BE2C (cell line): ENCODE data around the gene PHF1.

Experiments
- DNase-seq: peaks from one replicate; pipeline ENCODE4 v3.0.0-alpha.2; 2020
- H3K27me3 ChIP-seq: fragments of 250-450 bp; sonication (Bioruptor Pico); 2 replicates; pipeline ENCODE4 v1.5.1; 2020; ENCODE audit warnings: mild to moderate bottlenecking
- H3K36me3 ChIP-seq: fragments of 250-450 bp; sonication (Bioruptor Pico); 2 replicates; pipeline ENCODE4 v1.5.1; 2020; ENCODE audit warnings: mild to moderate bottlenecking
- H3K4me1 ChIP-seq: fragments of 250-450 bp; sonication (Bioruptor Pico); 2 replicates; pipeline ENCODE4 v1.5.1; 2020
- H3K4me3 ChIP-seq: 2 replicates; pipeline ENCODE4 v1.5.1; 2011; ENCODE audit warnings: low read depth, low read length
- H3K9me3 ChIP-seq: fragments of 250-450 bp; sonication (Bioruptor Pico); 2 replicates; pipeline ENCODE4 v1.5.1; 2020
- CTCF ChIP-seq: IDR thresholded peaks from 2 replicates; pipeline ENCODE4 v1.5.1; 2012; ENCODE audit warnings: mild to moderate bottlenecking, low read depth, low read length

PHF1 gene

GRCh38 chr6:33428224-33428965, 17.6 kb downstream of the PHF1 start:
- Histone ChIP-seq H3K27me3 (no peaks in the 10 kb centered on the region), H3K4me3 (peak overlapping the region; percentile 60), H3K36me3 (no peaks in the 10 kb centered on the region), H3K9me3 (no peaks in the 10 kb centered on the region), H3K4me1 (peaks cover 6% of the 10 kb centered on the region; the same call in 1 of the 2 replicates)
- DNase-seq = peak; percentile 54
- TF ChIP-seq CTCF = peak; percentile 60

GRCh38 chr6:33428966-33429749, 18.3 kb downstream of the PHF1 start:
- DNase-seq = no peak
- H3K36me3 ChIP-seq = no peaks in the 10 kb centered on the region
- H3K4me1 ChIP-seq = peaks cover 6% of the 10 kb centered on the region; the same call in 1 of the 2 replicates
- H3K9me3 ChIP-seq = no peaks in the 10 kb centered on the region
- no peak overlapping the region for H3K4me3 ChIP-seq
- H3K27me3 ChIP-seq = no peaks in the 10 kb centered on the region
- no peak for TF ChIP-seq CTCF

GRCh38 chr6:33429750-33430052, 18.9 kb downstream of the PHF1 start:
- Histone ChIP-seq H3K4me1 (peaks cover 6% of the 10 kb centered on the region; the same call in 1 of the 2 replicates), H3K9me3 (no peaks in the 10 kb centered on the region), H3K4me3 (no peak overlapping the region), H3K36me3 (no peaks in the 10 kb centered on the region), H3K27me3 (no peaks in the 10 kb centered on the region)
- TF ChIP-seq CTCF = no peak
- DNase-seq = no peak

- TF ChIP-seq CTCF = no peak
- peaks cover under 1% of the 10 kb centered on the region; the same call in 1 of the 2 replicates for H3K36me3 ChIP-seq
- no peaks in the 10 kb centered on the region for H3K27me3 ChIP-seq
- H3K4me1 ChIP-seq = peaks cover 6% of the 10 kb centered on the region; the same call in 1 of the 2 replicates
- no peaks in the 10 kb centered on the region for H3K9me3 ChIP-seq
- no peak overlapping the region for H3K4me3 ChIP-seq
- DNase-seq = no peak
Observed at GRCh38 chr6:33430334-33430733, 19.5 kb downstream of the PHF1 start.

- TF ChIP-seq CTCF = no peak
- Histone ChIP-seq H3K27me3 (no peaks in the 10 kb centered on the region), H3K4me3 (peak overlapping the region; percentile 47), H3K4me1 (peaks cover 6% of the 10 kb centered on the region; the same call in 1 of the 2 replicates), H3K9me3 (no peaks in the 10 kb centered on the region), H3K36me3 (peaks cover 5% of the 10 kb centered on the region; the same call in 1 of the 2 replicates)
- peak; percentile 81 for DNase-seq
Observed at GRCh38 chr6:33430991-33431879, 20.4 kb downstream of the PHF1 start.
